ENCODE data around the gene NLRP1.

Gene NLRP1

DNA sequence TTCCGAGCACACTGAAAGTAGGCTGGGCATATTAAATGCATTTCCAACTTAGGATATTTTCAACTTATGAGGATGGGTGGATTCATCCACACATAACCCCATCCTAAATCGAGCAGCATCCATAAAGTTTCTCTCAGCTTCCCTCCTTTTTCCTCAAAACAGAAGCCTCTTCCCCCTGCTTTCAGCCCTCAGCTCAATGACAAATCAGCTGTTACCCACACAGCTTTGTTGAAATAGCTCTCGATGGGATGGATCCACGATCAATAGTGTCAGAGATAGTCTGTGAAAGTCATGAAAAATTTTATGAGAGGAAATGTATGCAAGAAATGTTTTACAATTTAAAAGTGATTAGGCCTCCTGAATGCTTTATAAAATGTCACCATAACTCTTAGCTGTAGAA lies 118.0 kb downstream of the NLRP1 start:
- no peak for DNase-seq

- DNase-seq = no peak
Measured at GRCh38 chr17:5464717-5465507, 119.4 kb downstream of the NLRP1 start.
